H9 (cell line): ENCODE results near the gene AP2M1. TPM values are rescaled to one million over a fixed set of nuclear protein-coding genes. Genes with fewer than 3 reads are reported as not detected.

Experiments
- DNase-seq: peaks from one replicate; pipeline ENCODE4 v3.0.0-alpha.2; 2017
- H2AFZ ChIP-seq: one replicate; pipeline ENCODE4 v1.6.1; 2013; ENCODE audit warnings: mild to moderate bottlenecking, low read length, control low read depth, moderate library complexity
- H2AK5ac ChIP-seq: 2 replicates; pipeline ENCODE4 v1.6.1; 2013; ENCODE audit warnings: low read length, control low read depth, mixed read lengths; ENCODE audit not compliant: insufficient read length
- H2BK120ac ChIP-seq: one replicate; pipeline ENCODE4 v1.6.1; 2013; ENCODE audit warnings: low read depth, mild to moderate bottlenecking, low read length, control low read depth, inconsistent platforms; ENCODE audit not compliant: poor library complexity, severe bottlenecking
- H2BK12ac ChIP-seq: 2 replicates; pipeline ENCODE4 v1.6.1; 2013; ENCODE audit warnings: low read length, control low read depth, mixed read lengths, low read depth; ENCODE audit not compliant: insufficient read length
- H2BK15ac ChIP-seq: 2 replicates; pipeline ENCODE4 v1.6.1; 2013; ENCODE audit warnings: low read depth, low read length, control low read depth
- H2BK20ac ChIP-seq: one replicate; pipeline ENCODE4 v1.6.1; 2013; ENCODE audit warnings: low read depth, mild to moderate bottlenecking, low read length, control low read depth, inconsistent platforms; ENCODE audit not compliant: poor library complexity, severe bottlenecking
- H2BK5ac ChIP-seq: 2 replicates; pipeline ENCODE4 v1.6.1; 2013; ENCODE audit warnings: low read length, control low read depth, mixed read lengths; ENCODE audit not compliant: insufficient read length
- H3K14ac ChIP-seq: 2 replicates; pipeline ENCODE4 v1.6.1; 2013; ENCODE audit warnings: low read length, control low read depth; ENCODE audit not compliant: insufficient read depth
- H3K18ac ChIP-seq: 2 replicates; pipeline ENCODE4 v1.6.1; 2013; ENCODE audit warnings: low read depth, mild to moderate bottlenecking, mixed read lengths, low read length, control low read depth; ENCODE audit not compliant: insufficient read length
- H3K23ac ChIP-seq: 2 replicates; pipeline ENCODE4 v1.6.1; 2013; ENCODE audit warnings: low read length, control low read depth, mixed read lengths, low read depth; ENCODE audit not compliant: insufficient read length
- H3K23me2 ChIP-seq: 2 replicates; pipeline ENCODE4 v1.6.1; 2013; ENCODE audit warnings: low read depth, mild to moderate bottlenecking, mixed read lengths, low read length, control low read depth; ENCODE audit not compliant: insufficient read length, poor library complexity, severe bottlenecking
- H3K27ac ChIP-seq: 2 replicates; pipeline ENCODE4 v1.5.1; 2013; ENCODE audit warnings: low read length, control low read depth, mixed read lengths, low read depth; ENCODE audit not compliant: insufficient read length
- H3K27me3 ChIP-seq: 2 replicates; pipeline ENCODE4 v1.6.1; 2013; ENCODE audit warnings: low read length, control low read depth, inconsistent platforms; ENCODE audit not compliant: insufficient read depth
- H3K4ac ChIP-seq: 2 replicates; pipeline ENCODE4 v1.6.1; 2013; ENCODE audit warnings: low read depth, mild to moderate bottlenecking, control low read depth, inconsistent platforms, low read length, moderate library complexity
- H3K4me1 ChIP-seq: 2 replicates; pipeline ENCODE4 v1.6.1; 2013; ENCODE audit warnings: low read length, control low read depth, inconsistent platforms; ENCODE audit not compliant: insufficient read depth
- H3K4me2 ChIP-seq: 2 replicates; pipeline ENCODE4 v1.6.1; 2013; ENCODE audit warnings: low read length, control low read depth, mixed read lengths; ENCODE audit not compliant: insufficient read length, insufficient read depth
- H3K56ac ChIP-seq: 2 replicates; pipeline ENCODE4 v1.6.1; 2013; ENCODE audit warnings: low read depth, mild to moderate bottlenecking, mixed read lengths, low read length, control low read depth; ENCODE audit not compliant: insufficient read length
- H3K79me1 ChIP-seq: 2 replicates; pipeline ENCODE4 v1.6.1; 2013; ENCODE audit warnings: low read depth, mild to moderate bottlenecking, moderate library complexity, low read length, control low read depth, inconsistent platforms; ENCODE audit not compliant: insufficient read depth, poor library complexity, severe bottlenecking
- H3K79me2 ChIP-seq: 2 replicates; pipeline ENCODE4 v1.6.1; 2013; ENCODE audit warnings: low read length, control low read depth, inconsistent platforms; ENCODE audit not compliant: insufficient read depth
- H3K9ac ChIP-seq: 2 replicates; pipeline ENCODE4 v1.6.1; 2013; ENCODE audit warnings: low read length, control low read depth, mixed read lengths; ENCODE audit not compliant: insufficient read length; ENCODE audit errors: extremely low read depth
- H3K9me3 ChIP-seq: one replicate; pipeline ENCODE4 v1.6.1; 2013; ENCODE audit warnings: low read depth, low read length, inconsistent platforms; ENCODE audit not compliant: control insufficient read depth
- H3T11ph ChIP-seq: one replicate; pipeline ENCODE4 v1.6.1; 2013; ENCODE audit warnings: mild to moderate bottlenecking, low read length, control low read depth, inconsistent platforms
- H4K20me1 ChIP-seq: one replicate; pipeline ENCODE4 v1.6.1; 2013; ENCODE audit not compliant: control insufficient read depth, insufficient read length, insufficient read depth
- H4K5ac ChIP-seq: 2 replicates; pipeline ENCODE4 v1.6.1; 2013; ENCODE audit warnings: low read depth, mild to moderate bottlenecking, mixed read lengths, low read length, control low read depth; ENCODE audit not compliant: insufficient read length
- H4K8ac ChIP-seq: replicated peaks from 2 replicates; pipeline ENCODE4 v1.6.1; 2013; ENCODE audit warnings: low read length, control low read depth, mixed read lengths, low read depth; ENCODE audit not compliant: insufficient read length
- H4K91ac ChIP-seq: 2 replicates; pipeline ENCODE4 v1.6.1; 2013; ENCODE audit warnings: low read depth, mild to moderate bottlenecking, moderate library complexity, mixed read lengths, low read length, control low read depth; ENCODE audit not compliant: insufficient read length
- H3K27ac Mint-ChIP-seq, 3 experiments: 2 replicates in 2 of 3; 3 replicates in 1 of 3; pipeline ENCODE4 v1.8.0; 2020 to 2021; ENCODE audit warnings: mixed read lengths in 3 of 3, mild to moderate bottlenecking in 1 of 3, moderate library complexity in 1 of 3
- H3K27me3 Mint-ChIP-seq: 2 replicates; pipeline ENCODE4 v1.8.0; 2021; ENCODE audit warnings: low read depth, mild to moderate bottlenecking, moderate library complexity, mixed read lengths
- H3K36me3 Mint-ChIP-seq, 3 experiments: 2 replicates in 2 of 3; 3 replicates in 1 of 3; pipeline ENCODE4 v1.8.0; 2020 to 2021; ENCODE audit warnings: low read depth in 3 of 3, mixed read lengths in 3 of 3; ENCODE audit not compliant: insufficient read depth in 1 of 3
- H3K4me1 Mint-ChIP-seq, 2 experiments: 2 replicates each; pipeline ENCODE4 v1.8.0; 2020; ENCODE audit warnings: mixed read lengths in 2 of 2
- H3K4me3 Mint-ChIP-seq, 2 experiments: 2 replicates in 1 of 2; 3 replicates in 1 of 2; pipeline ENCODE4 v1.8.0; 2020 to 2021; ENCODE audit warnings: mild to moderate bottlenecking in 2 of 2, mixed read lengths in 2 of 2, moderate library complexity in 1 of 2
- H3K9me3 Mint-ChIP-seq, 2 experiments: 2 replicates in 1 of 2; 3 replicates in 1 of 2; pipeline ENCODE4 v1.8.0; 2020; ENCODE audit warnings: mild to moderate bottlenecking in 2 of 2, mixed read lengths in 2 of 2, moderate library complexity in 1 of 2
- CTCF ChIP-seq: fragments of 200-600 bp; sonication (generic); conservative IDR thresholded peaks from 3 replicates; pipeline ENCODE4 v1.8.0; 2021; ENCODE audit warnings: antibody characterized with exemption, mild to moderate bottlenecking
- whole genome bisulfite sequencing: extraction: QIAGEN DNeasy Blood & Tissue Kit; methylation state at CpG from one replicate; pipeline ENCODE4 v1.1.7; 2013; ENCODE audit warnings: missing lambda C conversion rate, low lambda C conversion rate, mixed read lengths; ENCODE audit not compliant: insufficient read length; ENCODE audit errors: extremely low coverage; 5-methylcytosine and 5-hydroxymethylcytosine counted together
- total RNA-seq: library from RNA; stranded (reverse); gene quantifications from 2 replicates; pipeline ENCODE4 v1.2.1, GENCODE V29; 2021

AP2M1 gene
- total RNA-seq, 1 experiment from 2014 or later: 443 TPM

- whole genome bisulfite sequencing: no CpG with 5 or more reads among the region's 3 CpGs
- Histone ChIP-seq H4K8ac (no peak overlapping the region), H3K27me3 (no peaks in the 10 kb centered on the region), H3T11ph (no peak overlapping the region), H2BK15ac (no peak overlapping the region), H3K4ac (no peak overlapping the region), H3K4me1 (no peaks in the 10 kb centered on the region), H3K14ac (no peak overlapping the region), H4K5ac (no peak overlapping the region), H2AFZ (no peak overlapping the region), H2BK12ac (no peak overlapping the region), H2BK5ac (no peak overlapping the region), H2AK5ac (no peak overlapping the region), H4K91ac (no peak overlapping the region), H3K27ac (no peak overlapping the region), H2BK20ac (no peak overlapping the region), H3K4me2 (peak overlapping the region; percentile 96), H3K18ac (no peak overlapping the region), H3K79me1 (peaks cover 5% of the 10 kb centered on the region), H3K56ac (no peak overlapping the region), H2BK120ac (no peak overlapping the region), H3K23me2 (peaks cover 14% of the 10 kb centered on the region), H3K23ac (no peak overlapping the region), H3K9ac (peak overlapping the region; percentile 81), H3K9me3 (no peaks in the 10 kb centered on the region), H4K20me1 (no peaks in the 10 kb centered on the region), H3K79me2 (peaks cover 5% of the 10 kb centered on the region; the same call in 1 of the 2 replicates)
- H3K27ac Mint-ChIP-seq: peak overlapping the region in 1 of 3 experiments; percentile 99; a peak in 1 of 7 replicates
- peaks cover 25 to 28% of the 10 kb centered on the region in 2 experiments for H3K4me1 Mint-ChIP-seq
- H3K36me3 Mint-ChIP-seq: peaks cover 49 to 77% (median 65%) of the 10 kb centered on the region in 3 experiments
- peak overlapping the region; percentile 98 to 99 for H3K4me3 Mint-ChIP-seq
- no peaks in the 10 kb centered on the region; a peak in 1 of 5 replicates for H3K9me3 Mint-ChIP-seq
- H3K27me3 Mint-ChIP-seq: peaks cover 1% of the 10 kb centered on the region; the same call in 1 of the 2 replicates
- no peak for DNase-seq
- no peak for TF ChIP-seq CTCF
Observed at GRCh38 chr3:184186902-184187207, 12.2 kb downstream of the AP2M1 start.
